Measurements from ENCODE around the gene ETV4.

ETV4 gene

GRCh38 chr17:43546319-43547188 lies at the start of gene ETV4:
ETV4 (minus strand) TSS chr17:43546340; CDS start chr17:43545617, 723 bp downstream.
- peak; percentile 98 for DNase-seq

DNA sequence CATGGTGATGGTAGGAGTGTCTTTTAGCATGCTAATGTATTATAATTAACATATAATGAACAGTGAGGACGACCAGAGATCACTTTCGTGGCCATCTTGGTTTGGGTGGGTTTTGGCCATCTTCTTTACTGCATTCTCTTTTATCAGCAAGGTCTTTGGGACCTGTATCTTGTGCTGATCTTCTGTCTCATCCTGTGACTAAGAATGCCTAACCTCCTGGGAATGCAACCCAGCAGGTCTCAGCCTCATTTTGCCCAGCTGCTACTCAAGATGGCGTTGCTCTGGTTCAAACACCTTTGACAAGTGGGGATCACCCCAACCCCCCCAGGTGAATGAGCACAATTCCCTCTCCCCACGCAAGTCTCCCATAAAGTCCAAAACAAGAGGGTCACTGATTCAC lies 49.3 kb upstream of the ETV4 start:
- DNase-seq = no peak

DNA sequence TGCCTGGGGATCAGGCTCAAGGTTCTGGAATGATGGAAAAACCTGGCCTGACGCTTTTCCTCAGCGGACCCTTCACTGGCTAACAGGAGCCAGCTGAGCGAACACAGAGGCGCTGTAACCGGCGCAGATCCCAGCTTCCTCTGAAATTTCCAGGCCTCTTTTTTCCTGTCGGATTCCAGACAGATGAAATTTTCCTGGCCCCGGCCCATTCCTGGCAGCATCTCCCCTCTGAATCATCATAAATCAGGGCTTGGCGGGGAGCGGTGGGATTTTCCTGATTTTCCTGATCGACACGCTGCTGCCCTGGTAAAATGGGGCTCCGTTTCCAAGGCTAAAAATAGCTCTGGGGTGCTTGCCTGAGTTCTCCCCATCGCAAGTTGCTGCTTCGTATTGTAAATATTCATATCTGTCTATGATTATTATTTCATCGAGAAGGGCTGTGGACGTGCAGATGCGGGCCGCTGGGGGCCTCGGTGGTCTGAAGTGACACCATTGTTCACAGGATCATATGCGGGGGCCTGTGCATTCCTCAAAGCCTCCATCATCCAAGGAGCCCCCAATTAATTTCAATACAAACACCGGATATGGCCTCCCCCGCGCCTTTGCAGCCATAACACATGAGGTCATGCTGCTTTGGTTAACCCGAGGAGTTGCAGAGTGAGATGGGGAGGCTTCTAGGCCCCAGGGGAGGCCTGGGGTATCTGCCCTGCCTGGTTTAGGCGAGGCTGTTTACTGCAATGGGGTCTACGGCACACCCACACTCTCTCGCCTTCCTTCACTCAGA lies 45.8 kb upstream of the ETV4 start:
- DNase-seq = no peak

GRCh38 chr17:43591001-43591400 lies 44.9 kb upstream of the ETV4 start:
- DNase-seq = no peak

GRCh38 chr17:43588664-43589435 lies 42.7 kb upstream of the ETV4 start:
- no peak for DNase-seq

DNA sequence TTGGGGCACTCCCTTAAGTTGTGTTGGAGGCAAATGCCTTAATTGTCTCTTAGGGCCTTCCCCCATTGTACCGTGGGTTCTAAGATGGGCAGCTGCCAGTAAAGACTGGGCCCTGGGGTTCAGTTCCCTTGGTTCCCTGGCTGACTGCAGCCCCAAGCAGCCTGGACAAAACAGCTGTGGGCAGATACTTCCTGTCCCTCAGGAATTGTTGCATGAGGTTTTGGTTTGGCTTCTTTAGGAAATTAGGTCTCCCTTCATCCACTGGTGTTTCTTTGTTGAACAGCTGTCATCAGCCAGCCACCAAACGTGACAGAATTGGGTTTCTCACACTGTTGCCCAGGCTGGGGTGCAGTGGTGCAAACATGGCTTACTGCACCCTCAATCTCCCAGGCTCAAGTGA lies 42.0 kb upstream of the ETV4 start:
- DNase-seq = no peak

DNA sequence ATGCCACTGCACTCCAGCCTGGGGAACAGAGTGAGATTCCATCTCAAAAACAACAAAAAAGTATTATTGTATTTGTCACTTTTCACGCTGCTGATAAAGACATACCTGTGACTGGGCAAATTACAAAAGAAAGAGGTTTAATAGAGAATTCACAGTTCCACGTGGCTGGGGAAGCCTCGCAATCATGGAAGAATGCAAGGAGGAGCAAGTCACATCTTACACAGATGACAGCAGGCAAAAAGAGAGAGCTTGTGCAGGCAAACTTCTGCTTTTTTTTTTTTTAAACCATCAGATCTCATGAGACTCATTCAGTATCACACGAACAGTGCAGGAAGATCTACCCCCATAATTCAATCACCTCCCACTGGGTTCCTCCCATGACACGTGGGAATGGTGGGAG lies 41.5 kb upstream of the ETV4 start:
- no peak for DNase-seq

GRCh38 chr17:43584666-43585102 lies 38.5 kb upstream of the ETV4 start:
- no peak for DNase-seq

DNA sequence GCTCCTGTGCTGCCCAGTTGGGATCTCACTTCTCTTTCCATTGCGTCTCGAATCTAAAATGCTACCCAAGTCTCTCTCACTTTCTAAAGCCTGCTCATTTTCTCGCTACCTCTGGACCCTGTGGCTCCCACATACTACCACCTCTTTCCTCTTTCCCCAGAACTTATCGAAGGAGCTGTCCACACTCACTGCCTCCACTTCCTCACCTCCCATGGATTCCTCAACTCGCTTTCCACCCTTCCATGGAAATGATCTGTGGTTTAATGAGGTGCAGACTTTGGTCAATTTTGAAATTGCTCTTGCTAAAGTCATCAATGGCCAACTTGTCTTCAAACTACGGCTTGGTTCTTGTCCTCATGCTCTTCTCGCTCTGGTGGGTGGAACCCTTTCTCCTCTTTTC lies 37.2 kb upstream of the ETV4 start:
- no peak for DNase-seq

GRCh38 chr17:43581613-43582012 lies 35.5 kb upstream of the ETV4 start:
- no peak for DNase-seq

- no peak for DNase-seq
Observed at GRCh38 chr17:43581130-43581529, 35.0 kb upstream of the ETV4 start.

GRCh38 chr17:43579566-43580140 lies 33.5 kb upstream of the ETV4 start:
- DNase-seq = no peak

GRCh38 chr17:43578699-43579565 lies 32.8 kb upstream of the ETV4 start:
- DNase-seq = peak; percentile 97

DNA sequence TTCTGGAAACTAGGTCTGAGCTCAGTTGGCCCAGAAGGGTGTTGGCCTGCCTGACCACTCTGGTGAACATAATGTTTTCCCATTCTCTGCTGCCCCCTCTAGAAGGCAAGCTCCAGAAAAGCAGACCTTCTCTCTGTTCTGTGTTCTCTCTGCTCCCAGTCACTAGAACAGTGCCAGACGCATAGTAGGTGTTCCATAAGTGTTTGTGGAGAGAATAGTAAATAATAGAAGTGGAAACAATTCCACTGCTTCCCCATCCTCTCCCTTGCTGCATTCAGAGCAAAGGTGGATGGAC lies 32.2 kb upstream of the ETV4 start:
- no peak for DNase-seq

GRCh38 chr17:43577664-43578403 lies 31.7 kb upstream of the ETV4 start:
- DNase-seq = no peak

DNA sequence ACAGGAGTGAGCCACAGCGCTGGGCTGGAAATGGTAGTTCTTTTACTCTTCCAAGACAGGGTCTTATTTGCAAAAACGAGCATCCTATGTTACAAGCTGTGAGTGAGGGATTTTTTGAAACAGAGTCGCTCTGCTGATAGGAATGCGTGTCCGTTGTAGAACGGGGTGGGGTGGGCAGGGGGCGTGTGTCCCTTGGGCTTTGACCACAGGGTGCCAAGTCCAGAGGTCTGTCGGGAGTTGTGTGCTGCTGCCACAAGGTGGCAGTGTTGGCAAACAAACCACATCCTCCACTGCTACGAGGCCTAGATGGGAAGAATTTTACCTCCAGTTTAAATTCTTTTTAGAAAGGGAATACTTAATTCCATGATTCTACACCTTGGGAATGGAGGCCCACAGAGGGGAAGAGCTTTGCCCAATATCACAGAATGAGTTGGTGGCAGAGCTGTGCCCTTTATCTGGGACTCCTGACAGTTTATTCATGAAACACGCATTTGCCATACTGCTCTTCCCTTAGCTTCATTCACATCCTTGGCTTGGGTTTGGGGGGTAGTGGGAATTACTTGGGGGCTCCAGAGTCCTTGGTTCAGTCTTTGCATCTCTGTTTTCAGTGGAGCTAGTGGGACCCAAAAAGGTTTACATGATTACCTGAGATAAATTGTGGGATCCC lies 30.6 kb upstream of the ETV4 start:
- DNase-seq = peak; percentile 83

DNA sequence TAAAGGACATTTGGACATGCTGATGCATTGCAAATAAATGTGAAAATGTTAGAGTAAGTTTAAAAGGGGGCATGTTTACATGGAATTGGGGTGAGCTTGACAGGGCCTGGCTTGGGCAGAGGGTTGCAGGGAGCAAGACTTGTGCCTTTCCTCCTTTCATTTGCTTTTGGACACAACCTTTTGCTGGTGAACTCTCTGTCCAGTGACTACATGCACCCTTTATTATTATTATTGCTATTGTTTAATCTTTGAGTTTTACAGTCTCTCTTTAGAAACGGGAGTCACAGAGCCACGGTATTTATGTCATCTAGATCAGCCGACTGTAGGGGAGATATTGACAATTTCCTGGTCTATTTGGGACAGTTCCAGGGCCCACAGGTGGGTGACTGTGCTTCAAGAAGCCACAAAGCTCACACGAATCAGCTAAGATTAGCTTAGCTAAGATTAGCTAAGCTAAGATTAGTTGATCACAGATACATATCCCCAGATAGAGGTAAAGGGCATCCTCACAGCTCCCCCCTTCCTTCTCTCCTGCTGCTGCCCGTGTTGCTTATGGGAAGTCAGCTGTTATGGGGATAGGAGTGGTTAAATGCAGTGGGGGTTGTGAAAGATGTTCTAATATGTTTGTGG lies 28.9 kb upstream of the ETV4 start:
- no peak for DNase-seq

GRCh38 chr17:43574348-43574747 lies 28.2 kb upstream of the ETV4 start:
- DNase-seq = no peak

DNA sequence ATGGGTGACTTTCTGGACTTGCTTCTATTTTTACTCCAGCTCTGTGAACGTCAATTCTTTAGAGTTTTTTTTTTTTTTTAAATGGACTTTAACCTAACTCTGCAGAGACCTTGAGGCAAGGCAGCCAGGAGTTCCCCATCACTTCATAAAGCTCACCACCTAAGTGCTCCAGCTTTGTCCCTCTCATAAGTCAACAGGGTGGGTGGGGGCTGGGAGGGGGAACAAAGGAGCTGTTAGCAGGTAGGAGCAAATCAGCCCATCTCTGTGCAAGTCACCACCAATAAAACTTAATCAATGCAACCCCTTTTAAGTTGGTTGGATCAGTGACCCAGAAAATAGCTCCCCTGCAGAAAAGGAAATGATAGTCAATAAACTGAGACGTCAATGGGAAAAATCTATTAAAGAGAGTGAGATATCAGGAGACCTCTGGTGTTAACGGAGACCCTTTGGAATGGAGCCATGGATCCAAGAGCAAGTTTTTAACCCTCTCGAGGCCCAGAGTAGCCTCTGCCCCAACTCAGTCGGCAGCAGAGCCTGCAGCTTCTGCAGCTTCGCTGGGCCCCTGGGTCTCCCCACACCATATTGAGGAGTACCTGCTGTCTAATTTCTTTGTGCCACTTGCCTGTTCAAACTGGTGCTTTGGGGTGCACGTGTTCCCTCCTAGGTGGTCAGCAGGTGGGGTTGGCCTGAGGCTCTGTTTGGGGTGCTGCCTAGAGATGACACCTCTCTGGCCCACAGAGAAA lies 27.6 kb upstream of the ETV4 start:
- DNase-seq = peak; percentile 67

Data from NCI-H69 (cell line).